Large intestine (tissue), 3 donors: ENCODE results near the gene ASIP. TPM values are rescaled to one million over a fixed set of nuclear protein-coding genes. Genes with fewer than 3 reads are reported as not detected.
"Not testable (repeated sequence)": the region's sequence is repeated elsewhere in the genome, so short reads cannot be mapped to it uniquely, and the experiment has no call there.

Source experiments
- DNase-seq, 2 donors: peaks; one replicate each; pipeline versions ENCODE4 v3.0.0 to v3.0.0-alpha.2; 2013
- H3K27ac ChIP-seq: one replicate; pipeline ENCODE4 v1.5.1; 2013; ENCODE audit warnings: low read length
- H3K27me3 ChIP-seq: 2 replicates; pipeline ENCODE4 v1.6.1; 2013; ENCODE audit warnings: low read length; ENCODE audit not compliant: control insufficient read depth, insufficient read depth
- H3K36me3 ChIP-seq: 2 replicates; pipeline ENCODE4 v1.6.1; 2013; ENCODE audit warnings: low read length; ENCODE audit not compliant: control insufficient read depth, insufficient read depth
- H3K4me1 ChIP-seq: one replicate; pipeline ENCODE4 v1.6.1; 2013; ENCODE audit warnings: low read length; ENCODE audit not compliant: control insufficient read depth, insufficient read depth
- H3K4me3 ChIP-seq: one replicate; pipeline ENCODE4 v1.5.1; 2013; ENCODE audit warnings: low read length
- H3K9me3 ChIP-seq: one replicate; pipeline ENCODE4 v1.6.1; 2013; ENCODE audit warnings: mild to moderate bottlenecking, low read depth, low read length, moderate library complexity; ENCODE audit not compliant: control insufficient read depth
- WGBS: methylation state at CpG from one replicate; pipeline ENCODE4 v1.1.5; 2013; ENCODE audit warnings: low lambda C conversion rate; ENCODE audit not compliant: insufficient coverage; 5-methylcytosine and 5-hydroxymethylcytosine counted together
- polyA plus RNA-seq: library from polyadenylated mRNA; unstranded; fragments of 120-200 nt; gene quantifications from one replicate; pipeline ENCODE4 v1.2.1, GENCODE V29; 2013

The ASIP gene
- polyA plus RNA-seq, 1 donor, result 0.27 TPM

- Histone ChIP-seq H3K27ac (peak overlapping the region; percentile 45), H3K4me1 (no peaks in the 10 kb centered on the region), H3K36me3 (no peaks in the 10 kb centered on the region), H3K4me3 (peak overlapping the region; percentile 55), H3K9me3 (peaks cover 5% of the 10 kb centered on the region), H3K27me3 (no peaks in the 10 kb centered on the region)
- peak; percentile 71 to 89 for DNase-seq
- WGBS, result no CpG with 5 or more reads among the region's 49 CpGs
These were observed 25.4 kb upstream of the ASIP start for GRCh38 chr20:34215711-34216381.

DNA sequence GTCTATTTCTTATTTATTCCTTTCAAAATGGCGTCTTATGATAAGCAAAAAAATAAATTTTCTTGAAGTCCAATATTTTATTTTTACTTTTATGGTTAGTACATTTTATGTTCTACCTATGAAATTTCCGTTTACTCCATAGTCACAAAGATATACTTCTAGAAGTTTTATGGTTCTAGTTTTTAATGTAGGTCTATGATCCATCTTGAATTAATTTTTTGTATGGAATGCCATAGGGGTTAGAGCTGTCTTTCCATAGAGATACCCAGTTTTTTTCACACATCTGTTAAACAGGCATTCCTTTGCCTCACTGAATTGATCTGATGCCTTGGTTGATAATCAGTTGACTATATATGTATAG is 24.9 kb upstream of the ASIP start:
- no peak overlapping the region for H3K27ac ChIP-seq
- peaks cover 5% of the 10 kb centered on the region for H3K9me3 ChIP-seq
- H3K36me3 ChIP-seq, result no peaks in the 10 kb centered on the region
- no peaks in the 10 kb centered on the region for H3K27me3 ChIP-seq
- 14% methylated on average over 1 of the region's 2 CpGs for WGBS
- no peak for DNase-seq
- no peaks in the 10 kb centered on the region for H3K4me1 ChIP-seq
- H3K4me3 ChIP-seq, result peak overlapping the region; percentile 55

DNA sequence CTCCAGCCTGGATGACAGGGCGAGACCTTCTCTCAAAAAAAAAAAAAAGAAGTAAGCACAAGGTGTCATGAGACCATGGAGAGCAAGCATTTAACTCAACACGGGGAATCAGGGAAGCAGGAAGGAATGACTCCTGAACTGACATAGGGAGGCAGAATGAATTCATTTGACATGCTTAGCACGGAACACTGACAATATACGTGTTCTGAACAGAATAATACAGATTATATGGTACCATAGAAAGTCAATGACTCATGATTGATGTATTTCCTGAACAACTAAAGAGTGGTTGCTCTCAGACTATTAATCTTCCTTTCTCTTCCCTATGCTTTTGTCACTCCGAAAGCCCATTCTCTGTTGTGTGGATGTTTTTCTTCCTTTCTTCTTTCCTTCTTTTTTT is 20.7 kb upstream of the ASIP start:
- DNase-seq, result no peak
- H3K9me3 ChIP-seq, result no peaks in the 10 kb centered on the region

GRCh38 chr20:34222208-34222607 is 19.0 kb upstream of the ASIP start:
- no peaks in the 10 kb centered on the region for H3K36me3 ChIP-seq
- no peak overlapping the region for H3K4me3 ChIP-seq
- H3K9me3 ChIP-seq, result no peaks in the 10 kb centered on the region
- H3K4me1 ChIP-seq, result no peaks in the 10 kb centered on the region
- no peaks in the 10 kb centered on the region for H3K27me3 ChIP-seq
- no peak overlapping the region for H3K27ac ChIP-seq
- WGBS, result no CpG with 5 or more reads among the region's 3 CpGs
- DNase-seq, result no peak

More for the DNA sequence above, 20.7 kb upstream of the ASIP start:
- WGBS, result 100% methylated on average over 3 of the region's 5 CpGs
- H3K27me3 ChIP-seq, result no peaks in the 10 kb centered on the region
- H3K4me1 ChIP-seq, result no peaks in the 10 kb centered on the region
- H3K27ac ChIP-seq, result no peak overlapping the region
- no peaks in the 10 kb centered on the region for H3K36me3 ChIP-seq
- no peak overlapping the region for H3K4me3 ChIP-seq

DNA sequence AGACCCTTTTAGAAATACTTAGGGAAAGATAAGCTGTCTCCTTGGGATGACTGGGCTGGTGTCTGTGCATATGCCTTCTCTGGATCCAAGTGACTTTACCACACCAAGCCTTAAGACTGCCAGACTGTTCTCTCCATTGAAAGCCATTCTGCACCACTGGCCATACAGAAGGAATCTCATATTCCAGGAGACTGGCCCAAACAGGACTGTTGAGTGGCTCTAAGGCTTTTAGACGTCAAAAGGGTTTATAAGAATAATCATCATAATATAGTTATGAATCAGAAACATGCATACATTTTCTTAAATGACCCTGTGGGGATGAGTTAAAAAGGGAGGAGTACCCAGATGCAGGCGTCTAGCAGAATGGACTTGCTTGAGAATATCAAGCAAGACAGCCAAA is 17.0 kb upstream of the ASIP start:
- not testable (repeated sequence) for H3K4me1 ChIP-seq, H3K9me3 ChIP-seq, DNase-seq, H3K27me3 ChIP-seq, H3K27ac ChIP-seq, H3K4me3 ChIP-seq, H3K36me3 ChIP-seq
- no CpG with 5 or more reads among the region's 2 CpGs for WGBS

- DNase-seq, result no peak
These were observed 9.6 kb upstream of the ASIP start for GRCh38 chr20:34231634-34232033.

GRCh38 chr20:34232494-34233087 is 8.6 kb upstream of the ASIP start:
- DNase-seq, result no peak
- WGBS, result no CpG with 5 or more reads among the region's 3 CpGs
- Histone ChIP-seq H3K27me3 (no peaks in the 10 kb centered on the region), H3K4me3 (no peak overlapping the region), H3K9me3 (no peaks in the 10 kb centered on the region), H3K36me3 (no peaks in the 10 kb centered on the region), H3K27ac (no peak overlapping the region), H3K4me1 (no peaks in the 10 kb centered on the region)

More at GRCh38 chr20:34231634-34232033, 9.6 kb upstream of the ASIP start:
- no peaks in the 10 kb centered on the region for H3K4me1 ChIP-seq
- no peaks in the 10 kb centered on the region for H3K27me3 ChIP-seq
- H3K4me3 ChIP-seq, result no peak overlapping the region
- H3K36me3 ChIP-seq, result no peaks in the 10 kb centered on the region
- H3K9me3 ChIP-seq, result no peaks in the 10 kb centered on the region
- no peak overlapping the region for H3K27ac ChIP-seq

- Histone ChIP-seq H3K36me3 (no peaks in the 10 kb centered on the region), H3K27ac (no peak overlapping the region), H3K27me3 (no peaks in the 10 kb centered on the region), H3K4me3 (no peak overlapping the region), H3K4me1 (no peaks in the 10 kb centered on the region), H3K9me3 (peaks cover 7% of the 10 kb centered on the region)
- DNase-seq, result no peak
These were observed 7.5 kb upstream of the ASIP start for GRCh38 chr20:34233687-34234086.

DNA sequence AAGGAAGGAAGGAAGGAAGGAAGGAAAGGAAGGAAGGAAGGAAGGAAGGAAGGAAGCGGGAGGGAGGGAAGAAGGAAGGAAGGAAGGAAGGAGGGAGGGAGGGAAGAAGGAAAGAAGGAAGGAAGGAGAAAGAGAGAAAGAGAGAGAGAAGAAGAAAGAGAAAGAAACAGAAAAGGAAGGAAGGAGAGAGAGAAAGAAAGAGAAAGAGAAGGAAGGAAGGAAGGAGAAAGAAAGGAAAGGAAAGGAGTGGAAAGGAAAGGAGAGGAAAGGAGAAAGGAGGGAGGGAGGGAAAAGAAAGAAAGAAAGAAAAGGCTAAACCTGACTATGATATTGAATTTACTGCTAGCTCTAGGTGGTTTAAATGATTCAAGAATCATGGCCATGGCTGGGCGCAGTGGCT is 5.3 kb upstream of the ASIP start:
- Histone ChIP-seq H3K27ac (no peak overlapping the region), H3K9me3 (peaks cover 7% of the 10 kb centered on the region), H3K4me3 (no peak overlapping the region), H3K4me1 (no peaks in the 10 kb centered on the region), H3K36me3 (no peaks in the 10 kb centered on the region), H3K27me3 (no peaks in the 10 kb centered on the region)
- 100% methylated on average over 1 of the region's 2 CpGs for WGBS
- DNase-seq, result no peak

DNA sequence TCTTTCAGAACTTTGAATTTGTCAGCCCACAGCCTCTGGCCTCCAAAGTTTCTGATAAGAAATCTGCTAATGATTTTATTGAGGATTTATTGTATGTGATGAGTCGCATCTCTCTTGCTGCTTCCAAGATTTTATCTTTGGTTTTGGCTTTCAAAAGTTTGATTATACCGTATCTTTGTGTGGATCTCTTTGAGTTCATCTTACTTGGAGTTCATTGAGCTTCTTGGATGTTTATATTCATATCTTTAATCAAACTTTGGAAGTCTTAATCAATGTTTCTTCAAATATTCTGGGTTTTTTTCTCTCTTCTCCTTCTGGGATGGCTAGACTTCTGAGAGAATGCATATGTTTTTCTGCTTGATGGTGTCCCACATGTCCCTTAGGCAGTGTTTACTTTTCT is 3.3 kb upstream of the ASIP start:
- Histone ChIP-seq H3K9me3 (peaks cover 7% of the 10 kb centered on the region), H3K4me1 (no peaks in the 10 kb centered on the region), H3K4me3 (no peak overlapping the region), H3K27ac (no peak overlapping the region), H3K27me3 (no peaks in the 10 kb centered on the region), H3K36me3 (no peaks in the 10 kb centered on the region)
- DNase-seq, result no peak
- 83% methylated on average over 2 of the region's 2 CpGs for WGBS

GRCh38 chr20:34240121-34240520 is 1.1 kb upstream of the ASIP start:
- Histone ChIP-seq H3K9me3 (peaks cover 7% of the 10 kb centered on the region), H3K4me1 (no peaks in the 10 kb centered on the region), H3K27me3 (no peaks in the 10 kb centered on the region), H3K4me3 (no peak overlapping the region), H3K36me3 (no peaks in the 10 kb centered on the region), H3K27ac (no peak overlapping the region)
- no peak for DNase-seq
- 100% methylated on average over 1 of the region's 1 CpG for WGBS
